Psoas muscle (tissue), 8 donors: ENCODE data around the gene LDLRAD1. TPM values are rescaled to one million over a fixed set of nuclear protein-coding genes. Genes with fewer than 3 reads are reported as not detected.

Experiments
- ATAC-seq, 4 donors: fragments of 200-7000 bp; cut with Tn5 transposase; one replicate each; pipeline ENCODE4 v1.9.1; 2020; ENCODE audit warnings: moderate library complexity in 3 of 4, mild to moderate bottlenecking in 2 of 4
- DNase-seq, 2 donors: peaks; one replicate each; pipeline ENCODE4 v3.0.0-alpha.2; 2020
- H3K27ac ChIP-seq: fragments of 200-600 bp; one replicate; pipeline ENCODE4 v1.8.0; 2022
- H3K27me3 ChIP-seq, 3 donors: fragments of 200-600 bp in 1 of 3; one replicate each; pipeline versions ENCODE4 v1.6.1 to v1.8.0; 2013 to 2022; ENCODE audit warnings: low read length in 2 of 3, mild to moderate bottlenecking in 2 of 3, moderate library complexity in 1 of 3; ENCODE audit not compliant: insufficient read depth in 3 of 3
- H3K36me3 ChIP-seq, 2 donors: fragments of 200-600 bp in 1 of 2; one replicate each; pipeline versions ENCODE4 v1.6.1 to v1.8.0; 2013 to 2022; ENCODE audit warnings: low read depth in 1 of 2, mild to moderate bottlenecking in 1 of 2, moderate library complexity in 1 of 2; ENCODE audit not compliant: insufficient read depth in 1 of 2
- H3K4me1 ChIP-seq: fragments of 200-600 bp; one replicate; pipeline ENCODE4 v1.8.0; 2022
- H3K4me3 ChIP-seq: fragments of 200-600 bp; one replicate; pipeline ENCODE4 v1.8.0; 2022; ENCODE audit warnings: mild to moderate bottlenecking
- H3K9me3 ChIP-seq: fragments of 200-600 bp; one replicate; pipeline ENCODE4 v1.8.0; 2022
- WGBS, 3 donors: extraction: QIAGEN DNeasy Blood & Tissue Kit; methylation state at CpG; one replicate each; pipeline versions ENCODE4 v1.1.6 to v1.1.7; 2013; 5-methylcytosine and 5-hydroxymethylcytosine counted together
- intact Hi-C, 2 donors: fragments of 100-400 bp; cut with DNase I; formaldehyde crosslinking; loops; one replicate each; pipeline versions ENCODE4 v1.11.0 to v1.14.2; 2022
- polyA plus RNA-seq, 3 donors: library from polyadenylated mRNA; stranded (reverse); fragments of 200-250 nt; gene quantifications; one replicate each; pipeline ENCODE4 v1.2.3, GENCODE V29; 2013
- total RNA-seq, 4 donors: library from RNA; stranded (reverse); fragmentation: NEBNext Ultra II Directional in 2 of 4; extraction: Animal tissue kit (Norgen Biotek cat#: 25700) in 2 of 4; gene quantifications; one replicate each; pipeline versions ENCODE4 v1.2.1 to v1.2.4, GENCODE V29; 2021 to 2023
- TF ChIP-seq, protein P1 (sequence below): fragments of 200-600 bp; IDR thresholded peaks from one replicate; pipeline ENCODE4 v1.8.0; 2022; ENCODE audit warnings: antibody characterized with exemption
- donor health status: healthy with polysubstance abuse.
- donor health status: DM: no; HTN: no; CAD: no; lungs with moderate emphysema.
- donor health status: Bipolar disorder and iron deficiency.
- donor health status: healthy.
- donor health status: DM: yes; HTN: yes; CAD: no.
- donor health status: DM: no; HTN: no; CAD: no.
- donor health status: DM: no; HTN: no; CAD: no.
- donor health status: DM: yes; HTN: yes; CAD: no.

The LDLRAD1 gene
- total and polyA plus RNA-seq, 7 donors, result not detected

GRCh38 chr1:53984726-53985125 lies 33.3 kb downstream of the LDLRAD1 start:
- ATAC-seq, result no peak

GRCh38 chr1:53982763-53983104 lies 35.3 kb downstream of the LDLRAD1 start:
- H3K4me3 ChIP-seq, result peak overlapping the region; percentile 49
- no peak overlapping the region for H3K27ac ChIP-seq
- no peaks in the 10 kb centered on the region for H3K4me1 ChIP-seq
- no peaks in the 10 kb centered on the region for H3K9me3 ChIP-seq
- TF ChIP-seq, protein P1, sequence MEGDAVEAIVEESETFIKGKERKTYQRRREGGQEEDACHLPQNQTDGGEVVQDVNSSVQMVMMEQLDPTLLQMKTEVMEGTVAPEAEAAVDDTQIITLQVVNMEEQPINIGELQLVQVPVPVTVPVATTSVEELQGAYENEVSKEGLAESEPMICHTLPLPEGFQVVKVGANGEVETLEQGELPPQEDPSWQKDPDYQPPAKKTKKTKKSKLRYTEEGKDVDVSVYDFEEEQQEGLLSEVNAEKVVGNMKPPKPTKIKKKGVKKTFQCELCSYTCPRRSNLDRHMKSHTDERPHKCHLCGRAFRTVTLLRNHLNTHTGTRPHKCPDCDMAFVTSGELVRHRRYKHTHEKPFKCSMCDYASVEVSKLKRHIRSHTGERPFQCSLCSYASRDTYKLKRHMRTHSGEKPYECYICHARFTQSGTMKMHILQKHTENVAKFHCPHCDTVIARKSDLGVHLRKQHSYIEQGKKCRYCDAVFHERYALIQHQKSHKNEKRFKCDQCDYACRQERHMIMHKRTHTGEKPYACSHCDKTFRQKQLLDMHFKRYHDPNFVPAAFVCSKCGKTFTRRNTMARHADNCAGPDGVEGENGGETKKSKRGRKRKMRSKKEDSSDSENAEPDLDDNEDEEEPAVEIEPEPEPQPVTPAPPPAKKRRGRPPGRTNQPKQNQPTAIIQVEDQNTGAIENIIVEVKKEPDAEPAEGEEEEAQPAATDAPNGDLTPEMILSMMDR, result no peak
- peaks cover 0 to 4% (median 0%) of the 10 kb centered on the region in 3 donors for H3K27me3 ChIP-seq
- intact Hi-C loops, result no loop called here
- H3K36me3 ChIP-seq, result no peaks in the 10 kb centered on the region
- ATAC-seq (no peak), DNase-seq (no peak)
- 12 to 34% (median 30%) methylated on average over 4 of the region's 4 CpGs for WGBS, 3 donors

More at GRCh38 chr1:53984726-53985125, 33.3 kb downstream of the LDLRAD1 start:
- intact Hi-C loops, result no loop called here
- no peak for DNase-seq
- TF ChIP-seq, protein P1, result no peak
- H3K27me3 ChIP-seq, result peaks cover 0 to 4% (median 0%) of the 10 kb centered on the region in 3 donors
- H3K27ac ChIP-seq, result no peak overlapping the region
- no peaks in the 10 kb centered on the region for H3K36me3 ChIP-seq
- H3K4me3 ChIP-seq, result no peak overlapping the region
- H3K9me3 ChIP-seq, result no peaks in the 10 kb centered on the region
- no peaks in the 10 kb centered on the region for H3K4me1 ChIP-seq

DNA sequence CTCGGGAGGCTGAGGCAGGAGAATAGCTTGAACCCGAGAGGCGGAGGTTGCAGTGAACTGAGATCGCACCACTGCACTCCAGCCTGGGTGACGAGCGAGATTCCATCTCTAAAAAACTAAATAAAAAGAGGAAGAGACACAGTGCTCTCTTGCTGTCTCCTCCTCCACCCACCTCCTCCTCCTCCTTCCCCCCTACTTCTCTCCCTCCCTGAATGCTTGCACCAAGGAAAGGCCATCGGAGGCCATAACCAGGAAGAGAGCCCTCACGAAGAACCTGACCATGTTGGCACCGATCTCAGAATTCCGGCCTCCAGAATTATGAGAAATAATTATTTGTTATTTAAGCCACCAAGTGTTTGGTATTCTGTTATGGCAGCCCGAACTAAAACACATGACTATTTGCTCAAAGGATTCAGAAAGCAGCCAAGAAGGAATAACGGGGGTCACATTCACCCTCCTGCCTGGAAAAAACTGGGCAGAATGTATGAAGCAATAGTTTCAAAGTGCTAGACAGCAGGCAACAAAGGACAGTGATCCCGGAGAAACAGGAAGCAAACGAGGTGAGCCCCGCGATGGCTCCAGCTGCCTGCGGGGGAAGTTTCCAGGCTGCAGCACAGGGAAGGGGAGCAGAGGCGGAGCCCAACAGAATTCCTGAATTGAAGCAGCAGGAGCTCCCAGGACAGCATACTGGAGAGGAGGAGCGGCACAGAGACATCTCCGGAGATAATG lies 35.8 kb downstream of the LDLRAD1 start:
- Histone ChIP-seq H3K36me3 (no peaks in the 10 kb centered on the region), H3K4me3 (peak overlapping the region; percentile 49), H3K4me1 (no peaks in the 10 kb centered on the region), H3K9me3 (no peaks in the 10 kb centered on the region), H3K27me3 (peaks cover 0 to 4% (median 0%) of the 10 kb centered on the region in 3 donors), H3K27ac (no peak overlapping the region)
- 43 to 47% (median 44%) methylated on average over 20 of the region's 20 CpGs for WGBS, 3 donors
- TF ChIP-seq, protein P1, result no peak
- DNase-seq, result peak in 1 of 2 donors; percentile 30
- ATAC-seq, result peak in 1 of 4 donors; percentile 44
- intact Hi-C loops, result no loop called here

DNA sequence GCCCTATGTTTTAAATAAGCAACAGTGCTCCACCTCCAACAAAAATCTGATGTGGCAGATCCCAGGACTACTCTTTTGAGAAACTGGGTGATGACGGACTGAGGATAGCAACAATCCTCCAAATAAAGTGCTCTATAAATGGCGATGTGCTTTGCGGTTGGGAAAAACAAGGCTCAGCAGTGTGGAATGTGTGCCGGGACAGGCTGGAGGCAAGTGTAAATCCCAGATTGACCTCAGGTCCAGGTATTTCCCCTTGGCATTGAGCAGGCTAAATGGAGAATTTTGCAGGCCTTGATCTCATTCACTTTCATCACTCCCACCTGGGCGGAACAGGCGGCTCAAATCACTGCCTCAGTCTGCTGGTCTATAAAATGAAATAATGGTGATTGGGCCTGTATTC lies 36.8 kb downstream of the LDLRAD1 start:
- 89 to 91% (median 90%) methylated on average over 6 of the region's 6 CpGs for WGBS, 3 donors
- H3K27me3 ChIP-seq, result peaks cover 0 to 4% (median 0%) of the 10 kb centered on the region in 3 donors
- no peaks in the 10 kb centered on the region for H3K36me3 ChIP-seq
- ATAC-seq, result peak in 2 of 4 donors; percentile 76 to 89
- intact Hi-C loops, result no loop called here
- DNase-seq, result no peak
- TF ChIP-seq, protein P1, result no peak
- H3K9me3 ChIP-seq, result no peaks in the 10 kb centered on the region
- H3K4me3 ChIP-seq, result no peak overlapping the region
- H3K27ac ChIP-seq, result no peak overlapping the region
- no peaks in the 10 kb centered on the region for H3K4me1 ChIP-seq
